ENCODE measurements around the gene C1QC. TPM values are rescaled to one million over a fixed set of nuclear protein-coding genes. Genes with fewer than 3 reads are reported as not detected.
A peak's percentile ranks its signal among the peaks of the same experiment; 100 is the strongest.

C1QC gene
- total RNA-seq (2014; rRNA removed; shearing (Covaris generic)) = not detected in 2 replicates

DNA sequence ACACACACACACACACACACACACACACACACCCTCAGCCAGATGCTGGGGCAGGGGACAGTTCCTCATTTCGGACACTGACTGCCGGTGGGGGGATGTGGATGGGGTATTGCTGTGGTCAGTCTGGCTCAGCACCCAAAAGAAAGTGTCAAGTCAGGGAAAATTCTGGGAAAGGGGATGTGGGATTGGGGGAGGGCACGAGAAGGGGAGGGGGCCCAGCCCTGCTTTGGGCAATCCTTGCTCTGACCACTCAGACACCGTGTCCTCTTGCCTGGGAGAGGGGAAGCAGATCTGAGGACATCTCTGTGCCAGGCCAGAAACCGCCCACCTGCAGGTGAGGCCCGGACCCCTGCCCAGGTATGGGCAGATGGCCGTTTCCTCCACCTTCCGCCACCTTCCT lies at the start of gene C1QC:
Gene C1QC, plus strand, starts transcription at position 253 of the 400 bp plus-strand sequence. CDS start 391 bp downstream, outside the sequence.
- in situ Hi-C loops (cut with HindIII; ENCODE audit: low sequenced_read_pairs) = no loop called here
- no peak for DNase-seq (ENCODE audit: low spot score)

DNA sequence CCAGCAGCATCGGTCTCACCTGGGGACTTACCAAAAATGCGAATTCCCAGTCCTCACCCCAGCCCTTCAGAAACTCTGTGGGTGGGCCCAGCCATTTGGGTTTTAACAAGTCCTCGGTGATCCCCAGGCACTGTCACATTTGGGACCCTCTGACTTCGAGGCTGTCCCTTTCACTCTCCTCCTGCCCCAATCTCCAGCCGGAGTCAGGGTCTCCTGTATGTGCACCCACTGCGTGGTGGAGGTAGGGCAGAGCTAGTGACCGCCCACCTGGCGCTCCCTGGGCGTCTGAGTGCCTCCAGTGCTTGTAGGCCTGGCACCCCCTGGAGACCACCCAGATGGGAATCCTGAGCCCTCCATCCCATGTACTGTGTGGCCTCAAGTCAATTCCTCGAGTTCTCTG lies 49.0 kb upstream of the C1QC start:
- DNase-seq (ENCODE audit: low spot score) = no peak
- in situ Hi-C loops (cut with HindIII; ENCODE audit: low sequenced_read_pairs) = no loop called here

DNA sequence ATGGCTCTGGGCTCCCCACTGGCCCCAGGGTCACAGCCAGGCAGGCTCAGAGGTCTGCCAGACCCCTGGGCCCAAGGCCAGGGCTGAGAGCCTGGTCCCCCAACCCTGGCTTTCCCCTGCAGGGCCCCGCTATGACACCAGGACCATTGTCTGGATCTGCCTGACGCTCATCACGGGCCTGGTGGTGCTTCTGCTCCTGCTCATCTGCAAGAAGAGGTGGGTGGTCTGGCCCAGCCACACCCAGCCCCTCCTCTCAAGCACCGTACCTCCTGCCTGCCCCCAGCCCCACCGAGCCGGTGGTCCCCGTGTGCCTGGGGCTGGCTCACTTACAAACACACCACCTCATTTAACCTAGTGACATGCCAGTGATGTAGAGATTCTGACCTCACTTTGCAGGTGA lies 48.3 kb upstream of the C1QC start:
- in situ Hi-C loops (cut with HindIII; ENCODE audit: low sequenced_read_pairs) = no loop called here
- no peak for DNase-seq (ENCODE audit: low spot score)

DNA sequence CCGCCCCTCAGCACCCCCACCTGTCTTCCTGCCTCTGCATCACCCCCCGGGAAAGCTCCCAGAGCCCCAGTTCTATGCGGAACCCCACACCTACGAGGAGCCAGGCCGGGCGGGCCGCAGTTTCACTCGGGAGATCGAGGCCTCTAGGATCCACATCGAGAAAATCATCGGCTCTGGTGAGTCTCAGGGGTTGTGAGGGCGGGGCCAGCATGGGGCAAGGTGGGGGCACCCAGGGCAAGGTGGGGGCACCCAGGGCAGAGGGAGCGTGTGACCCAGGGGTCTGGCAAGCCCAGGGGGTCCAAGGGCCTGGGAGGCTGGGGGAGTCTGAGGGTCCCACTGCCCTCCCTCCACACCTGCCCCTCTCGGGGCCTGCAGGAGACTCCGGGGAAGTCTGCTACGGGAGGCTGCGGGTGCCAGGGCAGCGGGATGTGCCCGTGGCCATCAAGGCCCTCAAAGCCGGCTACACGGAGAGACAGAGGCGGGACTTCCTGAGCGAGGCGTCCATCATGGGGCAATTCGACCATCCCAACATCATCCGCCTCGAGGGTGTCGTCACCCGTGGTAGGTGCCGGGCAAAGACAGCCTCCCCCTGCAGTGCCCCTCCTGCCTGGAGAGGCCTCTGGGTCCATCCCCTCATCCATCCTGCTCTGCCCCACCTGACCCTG lies 46.0 kb upstream of the C1QC start:
- in situ Hi-C loops (cut with HindIII; ENCODE audit: low sequenced_read_pairs) = no loop called here
- no peak for DNase-seq (ENCODE audit: low spot score)

DNA sequence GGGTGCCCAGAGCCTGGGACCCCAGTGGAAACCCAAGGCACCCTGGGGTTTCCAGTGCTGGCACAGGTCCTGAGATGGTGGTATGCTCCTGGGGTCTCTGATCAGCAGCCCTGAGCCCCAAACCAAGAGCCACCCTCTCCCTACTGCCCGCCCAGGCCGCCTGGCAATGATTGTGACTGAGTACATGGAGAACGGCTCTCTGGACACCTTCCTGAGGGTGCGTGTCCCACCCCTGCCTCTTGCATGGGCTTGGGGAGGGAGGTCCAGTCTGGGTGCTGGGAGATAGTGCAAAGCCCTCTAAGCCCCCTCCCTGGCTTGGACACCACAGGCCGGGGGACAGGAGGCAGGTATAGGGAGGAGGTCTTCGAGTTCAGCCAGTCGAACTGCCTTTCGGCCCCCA lies 45.4 kb upstream of the C1QC start:
- in situ Hi-C loops (cut with HindIII; ENCODE audit: low sequenced_read_pairs) = no loop called here

DNA sequence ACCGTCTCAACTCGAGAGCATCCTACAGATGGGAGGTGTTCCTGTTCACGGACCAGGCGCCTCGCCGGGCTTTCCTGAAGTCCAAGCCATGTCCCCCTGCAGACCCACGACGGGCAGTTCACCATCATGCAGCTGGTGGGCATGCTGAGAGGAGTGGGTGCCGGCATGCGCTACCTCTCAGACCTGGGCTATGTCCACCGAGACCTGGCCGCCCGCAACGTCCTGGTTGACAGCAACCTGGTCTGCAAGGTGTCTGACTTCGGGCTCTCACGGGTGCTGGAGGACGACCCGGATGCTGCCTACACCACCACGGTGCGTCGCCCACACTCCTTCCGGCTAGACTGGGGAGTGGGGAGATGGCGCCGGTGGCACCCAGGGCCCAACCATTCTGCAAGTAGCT lies 44.7 kb upstream of the C1QC start:
- in situ Hi-C loops (cut with HindIII; ENCODE audit: low sequenced_read_pairs) = no loop called here

More for the DNA sequence above, 45.4 kb upstream of the C1QC start:
- DNase-seq (ENCODE audit: low spot score) = no peak

DNA sequence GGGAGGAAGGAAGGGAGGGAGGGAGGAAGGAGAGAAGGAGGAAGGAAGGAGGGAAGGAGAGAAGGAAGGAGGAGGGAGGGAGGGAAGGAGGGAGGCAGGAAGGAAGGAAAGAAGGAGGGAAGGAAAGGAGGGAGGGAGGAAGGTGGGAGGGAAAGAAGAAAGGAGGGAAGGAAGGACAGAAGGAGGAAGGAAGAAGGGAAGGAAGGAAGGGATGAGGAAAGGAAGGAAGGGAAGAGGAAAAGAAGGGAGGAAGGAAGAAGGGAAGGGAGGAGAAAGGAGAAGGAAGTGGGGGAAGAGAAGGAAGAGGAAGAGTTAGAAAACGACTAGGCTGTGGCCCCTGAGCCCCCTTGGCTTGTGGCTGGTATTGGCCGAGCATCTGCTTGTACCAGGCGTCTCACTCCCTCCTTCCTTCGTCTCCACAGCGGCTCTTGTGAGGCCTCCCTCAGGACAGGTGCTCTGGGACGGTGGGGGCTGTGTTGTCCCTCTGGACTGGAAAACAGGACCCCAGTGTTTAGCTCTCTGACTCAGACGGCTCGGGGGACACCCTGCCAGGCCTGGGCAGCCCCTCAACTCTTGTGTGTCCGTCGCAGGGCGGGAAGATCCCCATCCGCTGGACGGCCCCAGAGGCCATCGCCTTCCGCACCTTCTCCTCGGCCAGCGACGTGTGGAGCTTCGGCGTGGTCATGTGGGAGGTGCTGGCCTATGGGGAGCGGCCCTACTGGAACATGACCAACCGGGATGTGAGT lies 43.2 kb upstream of the C1QC start:
- peak; percentile 62 for DNase-seq (ENCODE audit: low spot score)
- in situ Hi-C loops (cut with HindIII; ENCODE audit: low sequenced_read_pairs) = no loop called here

More for the DNA sequence above, 44.7 kb upstream of the C1QC start:
- no peak for DNase-seq (ENCODE audit: low spot score)

DNA sequence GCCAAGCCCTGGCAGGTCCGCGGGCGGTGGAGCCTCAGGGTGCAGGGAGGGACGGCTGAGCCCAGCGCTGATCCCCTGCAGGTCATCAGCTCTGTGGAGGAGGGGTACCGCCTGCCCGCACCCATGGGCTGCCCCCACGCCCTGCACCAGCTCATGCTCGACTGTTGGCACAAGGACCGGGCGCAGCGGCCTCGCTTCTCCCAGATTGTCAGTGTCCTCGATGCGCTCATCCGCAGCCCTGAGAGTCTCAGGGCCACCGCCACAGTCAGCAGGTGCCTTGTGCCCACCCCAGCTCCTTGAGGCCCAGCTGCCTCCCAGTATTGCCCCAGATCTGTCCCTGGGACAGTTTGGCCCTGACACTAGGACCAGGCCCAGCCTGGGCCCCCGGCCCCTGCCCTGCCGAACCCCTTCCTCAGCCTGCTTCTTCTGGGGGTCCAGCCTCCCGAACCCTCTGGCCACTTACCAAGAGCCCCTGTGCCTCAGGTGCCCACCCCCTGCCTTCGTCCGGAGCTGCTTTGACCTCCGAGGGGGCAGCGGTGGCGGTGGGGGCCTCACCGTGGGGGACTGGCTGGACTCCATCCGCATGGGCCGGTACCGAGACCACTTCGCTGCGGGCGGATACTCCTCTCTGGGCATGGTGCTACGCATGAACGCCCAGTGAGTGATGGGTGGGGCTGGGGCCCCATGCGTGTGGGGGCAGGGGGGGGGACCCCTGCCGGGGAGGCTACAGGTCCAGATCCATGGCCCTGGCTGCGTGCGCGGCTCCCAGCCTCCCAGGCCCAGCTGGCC lies 42.4 kb upstream of the C1QC start:
- DNase-seq (ENCODE audit: low spot score) = no peak
- in situ Hi-C loops (cut with HindIII; ENCODE audit: low sequenced_read_pairs) = no loop called here

DNA sequence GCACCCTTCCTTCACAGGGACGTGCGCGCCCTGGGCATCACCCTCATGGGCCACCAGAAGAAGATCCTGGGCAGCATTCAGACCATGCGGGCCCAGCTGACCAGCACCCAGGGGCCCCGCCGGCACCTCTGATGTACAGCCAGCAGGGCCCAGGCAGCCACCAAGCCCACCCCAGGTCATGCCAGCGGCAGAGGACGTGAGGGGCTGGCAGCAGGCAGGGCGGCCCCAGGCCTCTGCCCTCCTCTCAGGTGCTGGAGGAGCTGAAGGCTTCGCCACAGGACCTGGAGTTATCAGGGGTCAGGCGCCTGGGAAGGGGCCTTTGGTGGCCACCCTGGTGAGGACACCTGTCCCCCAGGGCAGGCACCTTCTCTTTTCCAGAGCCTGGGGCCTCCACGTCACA lies 41.8 kb upstream of the C1QC start:
- DNase-seq (ENCODE audit: low spot score) = no peak
- in situ Hi-C loops (cut with HindIII; ENCODE audit: low sequenced_read_pairs) = no loop called here

DNA sequence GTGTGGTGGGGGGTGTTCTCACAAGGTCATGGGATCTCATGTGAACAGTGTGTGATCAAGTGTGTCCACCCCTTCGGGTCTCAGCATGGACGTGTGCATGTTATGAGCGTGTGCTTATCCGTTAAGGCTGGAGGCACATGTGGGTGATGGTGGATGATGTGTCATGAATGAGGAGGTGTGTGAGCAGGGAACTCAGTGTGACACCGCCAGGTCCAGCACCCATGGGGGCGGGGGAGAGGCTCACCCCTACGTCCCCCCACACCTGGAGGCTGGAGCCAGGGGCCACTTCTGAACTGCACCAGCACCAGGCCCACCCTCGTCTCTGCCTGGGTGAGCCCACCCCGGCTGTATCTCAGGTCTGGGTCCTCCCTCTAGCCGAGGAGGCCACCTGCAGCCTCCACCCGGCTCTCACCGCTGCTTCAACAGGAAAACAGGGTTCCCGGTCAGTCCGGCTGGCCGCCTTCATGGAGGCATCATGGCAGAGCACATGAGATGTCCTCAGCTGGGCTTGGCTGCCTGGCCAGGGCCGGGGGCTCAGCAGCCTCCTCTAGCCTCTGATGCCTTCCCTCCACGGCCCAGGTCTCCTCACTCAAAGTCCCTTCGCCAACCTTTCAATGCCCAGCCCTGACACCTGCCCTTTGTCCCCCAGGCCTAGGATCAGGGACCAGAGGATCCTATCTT lies 41.2 kb upstream of the C1QC start:
- DNase-seq (ENCODE audit: low spot score) = no peak
- in situ Hi-C loops (cut with HindIII; ENCODE audit: low sequenced_read_pairs) = no loop called here

DNA sequence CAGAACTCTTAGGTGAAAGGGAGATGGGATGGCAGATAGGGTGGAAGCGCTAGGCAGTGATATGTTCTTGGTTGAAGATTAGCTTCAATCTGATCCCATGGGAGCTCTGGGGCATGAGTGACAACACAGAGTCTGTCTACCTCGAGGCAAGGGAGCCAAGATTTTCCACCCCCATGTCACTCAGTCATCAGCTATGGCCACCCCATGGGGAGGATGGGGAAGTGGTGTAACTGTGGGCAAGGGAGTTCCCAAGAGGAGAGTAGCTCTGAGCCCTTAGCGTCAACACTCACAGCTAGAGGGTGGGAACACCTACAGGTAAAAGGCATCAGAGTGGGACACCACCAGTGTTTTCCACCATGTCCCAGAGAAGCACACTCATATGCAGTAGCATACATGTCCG lies 37.3 kb upstream of the C1QC start:
- no peak for DNase-seq (ENCODE audit: low spot score)
- in situ Hi-C loops (cut with HindIII; ENCODE audit: low sequenced_read_pairs) = no loop called here

DNA sequence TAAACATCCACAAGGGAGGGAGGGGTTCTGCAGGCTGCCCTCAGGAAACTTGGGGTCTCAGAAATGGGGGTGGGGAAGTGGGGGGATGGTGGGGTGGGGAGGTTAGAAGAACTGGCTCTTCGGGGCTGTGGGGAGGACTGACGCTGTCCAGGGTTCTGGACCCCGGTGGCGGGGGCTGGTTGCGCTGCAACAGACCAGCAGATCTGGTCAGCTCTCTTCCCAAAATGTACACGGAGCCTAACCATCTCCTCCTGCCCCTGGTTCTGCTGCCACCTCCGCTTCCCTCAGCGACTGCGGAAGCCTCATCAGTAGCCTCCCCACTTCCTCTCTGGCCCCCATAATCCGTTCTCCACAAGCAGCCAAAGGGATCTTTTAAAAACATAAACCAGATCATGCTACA lies 36.3 kb upstream of the C1QC start:
- in situ Hi-C loops (cut with HindIII; ENCODE audit: low sequenced_read_pairs) = no loop called here
- no peak for DNase-seq (ENCODE audit: low spot score)

DNA sequence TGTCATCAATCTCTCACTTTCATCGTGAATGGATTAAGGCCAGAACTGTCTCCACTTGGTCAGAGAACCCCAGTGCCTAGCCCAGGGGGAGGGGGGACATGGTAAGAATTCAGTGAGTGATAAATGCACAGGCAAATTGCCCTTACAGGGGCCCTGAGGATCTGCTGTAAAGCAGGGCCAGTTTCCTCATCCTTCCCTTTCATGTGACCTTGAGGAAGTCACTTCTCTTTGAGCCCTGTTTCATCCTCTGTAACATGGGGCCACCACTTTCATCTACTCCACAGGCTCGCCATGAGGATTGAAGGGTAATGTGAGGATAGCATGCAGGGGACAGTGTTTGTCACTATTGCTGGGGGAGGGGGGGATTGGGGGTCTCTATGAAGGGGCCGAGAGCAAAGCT lies 35.1 kb upstream of the C1QC start:
- no peak for DNase-seq (ENCODE audit: low spot score)
- in situ Hi-C loops (cut with HindIII; ENCODE audit: low sequenced_read_pairs) = no loop called here

DNA sequence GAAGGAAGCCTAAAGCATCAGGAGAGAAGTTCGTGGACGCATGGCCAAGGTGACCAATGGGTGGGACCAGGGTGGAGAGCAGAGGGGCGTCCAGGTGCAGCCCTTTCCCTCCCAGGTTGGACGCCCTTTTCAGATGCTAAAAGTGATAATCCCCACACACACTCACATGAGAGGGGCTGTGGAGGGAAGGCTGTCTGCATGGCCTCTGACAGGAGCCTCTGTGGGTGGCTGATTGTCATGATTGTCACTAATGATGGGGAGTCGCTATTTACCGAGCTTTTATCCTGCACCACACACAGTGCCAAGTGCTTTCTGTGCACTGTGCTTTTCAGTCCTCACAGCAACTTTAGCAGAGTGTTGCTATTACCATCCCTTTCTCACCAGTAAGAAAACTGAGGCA lies 34.1 kb upstream of the C1QC start:
- in situ Hi-C loops (cut with HindIII; ENCODE audit: low sequenced_read_pairs) = no loop called here
- no peak for DNase-seq (ENCODE audit: low spot score)

DNA sequence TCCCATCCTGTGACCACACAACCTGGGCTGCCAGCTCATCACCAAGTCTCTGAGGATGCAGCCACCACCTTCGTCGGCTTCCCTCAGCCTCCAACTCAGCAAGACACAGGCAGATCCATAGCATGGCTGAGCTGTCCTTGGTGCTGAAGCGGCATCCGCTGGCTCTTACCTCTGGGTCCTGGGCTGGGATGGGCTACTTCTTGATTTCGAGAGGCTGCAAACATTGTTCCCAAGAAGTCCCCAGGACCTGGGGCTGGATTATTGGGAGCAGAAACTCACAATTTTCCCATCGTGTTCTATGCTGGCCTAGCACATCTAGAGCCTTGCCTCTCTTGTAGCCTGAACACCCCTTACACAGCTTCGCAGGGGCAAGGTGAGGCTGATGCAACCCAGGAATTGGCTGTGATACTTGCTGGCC lies 31.9 kb upstream of the C1QC start:
- DNase-seq (ENCODE audit: low spot score) = peak; percentile 11
- in situ Hi-C loops (cut with HindIII; ENCODE audit: low sequenced_read_pairs) = no loop called here

DNA sequence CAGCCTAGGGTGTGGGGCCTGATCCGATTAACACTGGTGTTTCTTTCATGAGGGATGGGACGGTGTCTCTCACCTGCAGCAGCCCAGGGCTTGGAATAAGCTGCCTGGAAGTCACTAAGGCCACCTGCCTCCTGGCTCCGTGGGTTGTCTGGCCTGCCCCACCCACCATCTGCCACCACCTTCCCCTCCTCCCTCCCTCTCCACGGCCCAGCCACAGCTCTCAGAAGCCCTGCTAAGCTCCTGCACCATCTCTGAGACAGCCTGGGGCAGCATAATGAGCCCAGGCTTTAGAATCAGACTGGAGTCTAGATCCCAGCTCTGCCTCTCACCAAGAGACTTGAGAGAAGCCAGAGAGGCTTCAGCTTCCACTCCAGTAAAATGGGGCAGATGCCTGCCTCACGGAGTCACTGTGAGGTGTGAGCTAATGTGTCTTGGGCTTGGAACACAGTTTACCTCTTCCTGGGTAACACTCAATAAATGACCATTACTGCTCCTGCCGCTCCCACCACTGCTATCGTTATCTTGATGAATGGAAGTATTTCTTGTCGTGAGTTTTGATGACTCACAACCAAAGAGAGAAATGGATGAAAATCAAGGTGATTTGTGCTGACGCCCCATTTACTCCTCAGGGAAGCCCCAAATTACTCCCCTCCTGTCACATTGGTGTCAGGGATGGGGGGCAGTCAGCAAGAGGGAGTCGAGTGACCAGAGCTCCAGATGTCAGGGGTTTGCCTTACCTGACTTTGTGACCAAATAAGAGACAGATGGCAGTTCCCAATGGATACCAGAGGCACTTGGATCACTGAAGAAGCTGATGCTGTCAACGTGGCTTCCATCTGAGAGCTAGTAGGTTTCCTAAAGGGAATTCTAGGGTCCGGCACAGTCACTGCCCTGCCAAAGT lies 30.5 kb upstream of the C1QC start:
- DNase-seq (ENCODE audit: low spot score) = peak; percentile 73
- in situ Hi-C loops (cut with HindIII; ENCODE audit: low sequenced_read_pairs) = no loop called here

DNA sequence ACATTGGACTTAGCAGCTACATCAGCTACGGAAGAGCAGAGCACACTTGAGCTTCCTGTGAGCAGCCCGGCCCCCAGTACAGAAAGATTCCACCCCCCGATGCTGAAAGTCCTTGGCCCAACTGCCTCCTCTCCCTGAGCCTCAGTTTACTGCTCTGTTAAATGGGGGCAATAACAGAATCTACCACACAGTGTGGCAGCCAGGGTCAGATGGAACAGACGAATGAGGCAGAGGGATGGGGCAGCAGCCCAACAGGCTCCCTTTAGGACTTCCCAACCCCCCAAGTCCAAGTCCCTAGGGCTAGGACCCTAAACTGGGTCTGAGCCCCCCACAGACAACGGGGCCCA lies 29.9 kb upstream of the C1QC start:
- in situ Hi-C loops (cut with HindIII; ENCODE audit: low sequenced_read_pairs) = no loop called here
- DNase-seq (ENCODE audit: low spot score) = no peak

DNA sequence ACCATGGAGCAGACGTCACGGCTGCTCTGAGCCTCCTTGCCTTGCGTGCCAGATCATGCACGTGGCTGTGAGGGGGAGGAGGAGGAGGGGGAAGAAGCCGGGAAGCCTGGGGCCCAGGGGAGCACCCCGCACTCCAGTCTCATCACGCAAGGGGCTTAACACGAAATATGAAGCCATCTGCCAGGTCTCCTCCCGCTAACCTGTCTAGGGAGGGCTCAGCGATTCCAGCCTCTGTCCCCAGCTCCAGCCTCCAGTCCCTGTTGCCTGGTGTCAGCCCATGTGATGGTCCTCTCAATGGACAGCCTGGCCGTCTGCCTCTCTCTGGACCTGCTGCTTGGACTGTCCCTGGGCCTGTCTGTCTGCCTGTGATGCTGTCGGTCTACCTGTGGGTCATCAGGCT lies 29.5 kb upstream of the C1QC start:
- DNase-seq (ENCODE audit: low spot score) = no peak
- in situ Hi-C loops (cut with HindIII; ENCODE audit: low sequenced_read_pairs) = no loop called here

DNA sequence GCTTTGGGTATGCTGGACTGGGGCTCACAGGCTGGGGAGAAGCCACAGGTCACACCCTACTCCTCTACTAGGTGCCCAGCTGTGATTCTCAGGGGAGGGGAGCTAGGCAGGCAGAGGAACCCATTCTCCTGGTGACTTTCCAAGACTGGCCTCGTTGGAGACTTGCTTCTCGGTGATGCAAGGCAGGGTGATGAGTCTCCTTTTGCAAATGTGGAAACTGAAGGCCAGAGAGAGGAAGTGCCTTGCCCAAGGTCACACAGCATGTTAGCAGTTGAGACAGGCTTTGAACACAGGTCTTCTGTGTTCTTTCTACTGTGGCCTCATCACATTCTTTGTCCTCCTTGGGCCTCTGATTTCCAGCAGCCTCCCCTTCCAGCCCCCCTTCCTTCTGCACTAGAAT lies 27.5 kb upstream of the C1QC start:
- in situ Hi-C loops (cut with HindIII; ENCODE audit: low sequenced_read_pairs) = no loop called here
- no peak for DNase-seq (ENCODE audit: low spot score)
